SK-N-MC (cell line): ENCODE results near the gene SLC25A13.

Source experiments
- EZH2 ChIP-seq: fragments of 200-600 bp; sonication (generic); IDR thresholded peaks from one replicate; pipeline ENCODE4 v1.6.1; 2017; ENCODE audit warnings: antibody characterized with exemption
- POLR2AphosphoS5 ChIP-seq: IDR thresholded peaks from 2 replicates; pipeline ENCODE4 v1.6.1; 2012; ENCODE audit warnings: mild to moderate bottlenecking, low read depth, low read length, borderline replicate concordance

- no peak for TF ChIP-seq EZH2
- TF ChIP-seq POLR2AphosphoS5, result no peak
Observed at GRCh38 chr7:96236198-96237039, 85.5 kb downstream of the SLC25A13 start.
